ENCODE measurements around the gene SFTA2. TPM values are rescaled to one million over a fixed set of nuclear protein-coding genes. Genes with fewer than 3 reads are reported as not detected.

The SFTA2 gene
- total RNA-seq, 1 experiment from 2014 or later, result not detected

DNA sequence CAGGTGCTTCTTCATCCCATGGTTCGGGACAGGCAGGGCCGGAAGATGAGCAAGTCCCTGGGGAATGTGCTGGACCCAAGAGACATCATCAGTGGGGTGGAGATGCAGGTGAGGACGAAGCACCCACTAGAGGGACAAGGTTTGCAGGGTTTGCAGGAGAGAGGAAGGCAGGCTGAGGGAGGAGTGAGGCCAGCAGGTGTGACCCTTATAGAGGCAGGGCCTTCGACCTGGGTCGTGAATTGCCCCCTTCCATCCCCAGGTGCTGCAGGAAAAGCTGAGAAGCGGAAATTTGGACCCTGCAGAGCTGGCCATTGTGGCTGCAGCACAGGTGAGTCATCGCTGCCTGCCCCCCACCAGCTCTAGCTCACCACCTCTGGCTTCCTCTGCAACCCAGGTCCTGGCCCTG, 9.5 kb downstream of the SFTA2 start:
- BruUV-seq (replicated peaks), result no TSS peak
- CTCF ChIA-PET, result interaction anchor here (0.7 to 21.4 kb wide), 4 partner anchors 13 to 155 kb away, joined by 3 to 749 read pairs (median 3); no protein-coding TSS in a partner anchor

DNA sequence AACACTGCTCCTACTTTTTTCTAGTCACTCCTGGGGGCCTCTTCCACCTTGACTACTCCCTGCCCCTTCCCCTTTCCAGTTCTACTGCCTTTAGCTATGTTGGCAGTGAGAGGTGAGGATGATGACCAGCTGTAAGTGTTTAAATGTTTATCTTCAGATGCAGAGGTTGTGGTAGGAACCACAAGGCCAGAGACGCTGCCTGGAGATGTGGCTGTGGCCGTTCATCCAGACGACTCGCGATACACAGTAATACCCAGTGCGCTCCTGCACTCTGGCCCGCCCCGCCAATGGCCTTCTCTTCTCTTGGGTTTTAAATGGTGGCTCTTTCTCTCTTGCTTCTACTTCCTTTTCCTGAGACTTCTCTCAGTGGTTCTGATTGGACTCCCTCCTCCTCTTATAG, 13.3 kb downstream of the SFTA2 start:
- intact Hi-C loops (cut with micrococcal nuclease), result no loop called here
- POLR2A ChIA-PET, result interaction anchor here (0.9 to 1.5 kb wide), 3 partner anchors 143 to 163 kb away, joined by 3 to 6 read pairs (median 5); no protein-coding TSS in a partner anchor

More for the DNA sequence above, 9.5 kb downstream of the SFTA2 start:
- peak overlapping the region; percentile 35 for H3K4me3 Mint-ChIP-seq (ENCODE audit: unreplicated experiment)
- peaks cover 28% of the 10 kb centered on the region for H3K4me1 Mint-ChIP-seq (ENCODE audit: insufficient read depth, unreplicated experiment)
- TF ChIP-seq, protein P1, sequence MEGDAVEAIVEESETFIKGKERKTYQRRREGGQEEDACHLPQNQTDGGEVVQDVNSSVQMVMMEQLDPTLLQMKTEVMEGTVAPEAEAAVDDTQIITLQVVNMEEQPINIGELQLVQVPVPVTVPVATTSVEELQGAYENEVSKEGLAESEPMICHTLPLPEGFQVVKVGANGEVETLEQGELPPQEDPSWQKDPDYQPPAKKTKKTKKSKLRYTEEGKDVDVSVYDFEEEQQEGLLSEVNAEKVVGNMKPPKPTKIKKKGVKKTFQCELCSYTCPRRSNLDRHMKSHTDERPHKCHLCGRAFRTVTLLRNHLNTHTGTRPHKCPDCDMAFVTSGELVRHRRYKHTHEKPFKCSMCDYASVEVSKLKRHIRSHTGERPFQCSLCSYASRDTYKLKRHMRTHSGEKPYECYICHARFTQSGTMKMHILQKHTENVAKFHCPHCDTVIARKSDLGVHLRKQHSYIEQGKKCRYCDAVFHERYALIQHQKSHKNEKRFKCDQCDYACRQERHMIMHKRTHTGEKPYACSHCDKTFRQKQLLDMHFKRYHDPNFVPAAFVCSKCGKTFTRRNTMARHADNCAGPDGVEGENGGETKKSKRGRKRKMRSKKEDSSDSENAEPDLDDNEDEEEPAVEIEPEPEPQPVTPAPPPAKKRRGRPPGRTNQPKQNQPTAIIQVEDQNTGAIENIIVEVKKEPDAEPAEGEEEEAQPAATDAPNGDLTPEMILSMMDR (IDR thresholded peaks at IDR 0.05; ENCODE audit: unreplicated experiment), result no peak
- POLR2A ChIA-PET, result interaction anchor here (0.8 to 1.3 kb wide), 2 partner anchors 135 to 148 kb away, joined by 3 read pairs; no protein-coding TSS in a partner anchor
- peak overlapping the region; percentile 46 for H3K27ac Mint-ChIP-seq (ENCODE audit: low read depth, unreplicated experiment)
- intact Hi-C loops (cut with micrococcal nuclease), result no loop called here
- H3K9me3 Mint-ChIP-seq (ENCODE audit: unreplicated experiment), result no peaks in the 10 kb centered on the region
- peak; percentile 41 for DNase-seq (ENCODE audit: unreplicated experiment)
- peaks cover 56% of the 10 kb centered on the region for H3K36me3 Mint-ChIP-seq (ENCODE audit: insufficient read depth, unreplicated experiment)
- H3K27me3 Mint-ChIP-seq (ENCODE audit: insufficient read depth, unreplicated experiment), result no peaks in the 10 kb centered on the region

GRCh38 chr6:30917487-30917886, 14.5 kb downstream of the SFTA2 start:
- intact Hi-C loops (cut with micrococcal nuclease), result no loop called here
- POLR2A ChIA-PET, result interaction anchor here (0.6 to 5.4 kb wide), 7 partner anchors 9 to 162 kb away, joined by 3 to 100 read pairs (median 7); partner anchors contain the start of genes DDR1 and GTF2H4
- no TSS peak for BruUV-seq (replicated peaks)
- Mint-ChIP-seq H3K36me3 (ENCODE audit: insufficient read depth, unreplicated experiment) (peaks cover 47% of the 10 kb centered on the region), H3K4me3 (ENCODE audit: unreplicated experiment) (no peak overlapping the region), H3K9me3 (ENCODE audit: unreplicated experiment) (no peaks in the 10 kb centered on the region), H3K27me3 (ENCODE audit: insufficient read depth, unreplicated experiment) (no peaks in the 10 kb centered on the region), H3K4me1 (ENCODE audit: insufficient read depth, unreplicated experiment) (peaks cover 25% of the 10 kb centered on the region), H3K27ac (ENCODE audit: low read depth, unreplicated experiment) (peak overlapping the region; percentile 67)
- TF ChIP-seq, protein P1 (IDR thresholded peaks at IDR 0.05; ENCODE audit: unreplicated experiment), result no peak
- no peak for DNase-seq (ENCODE audit: unreplicated experiment)
- CTCF ChIA-PET, result interaction anchor here (1.0 to 21.4 kb wide), 4 partner anchors 10 to 160 kb away, joined by 3 to 749 read pairs (median 39); partner anchors contain the start of gene SFTA2

More for the DNA sequence above, 13.3 kb downstream of the SFTA2 start:
- CTCF ChIA-PET, result interaction anchor here (1.0 to 21.4 kb wide), 7 partner anchors 16 to 210 kb away, joined by 3 to 749 read pairs (median 5); no protein-coding TSS in a partner anchor
- Mint-ChIP-seq H3K9me3 (ENCODE audit: unreplicated experiment) (no peaks in the 10 kb centered on the region), H3K4me1 (ENCODE audit: insufficient read depth, unreplicated experiment) (peaks cover 36% of the 10 kb centered on the region), H3K36me3 (ENCODE audit: insufficient read depth, unreplicated experiment) (peaks cover 48% of the 10 kb centered on the region), H3K27ac (ENCODE audit: low read depth, unreplicated experiment) (peak overlapping the region; percentile 67), H3K4me3 (ENCODE audit: unreplicated experiment) (no peak overlapping the region), H3K27me3 (ENCODE audit: insufficient read depth, unreplicated experiment) (no peaks in the 10 kb centered on the region)
- no TSS peak for BruUV-seq (replicated peaks)
- TF ChIP-seq, protein P1 (IDR thresholded peaks at IDR 0.05; ENCODE audit: unreplicated experiment), result no peak
- DNase-seq (ENCODE audit: unreplicated experiment), result no peak

DNA sequence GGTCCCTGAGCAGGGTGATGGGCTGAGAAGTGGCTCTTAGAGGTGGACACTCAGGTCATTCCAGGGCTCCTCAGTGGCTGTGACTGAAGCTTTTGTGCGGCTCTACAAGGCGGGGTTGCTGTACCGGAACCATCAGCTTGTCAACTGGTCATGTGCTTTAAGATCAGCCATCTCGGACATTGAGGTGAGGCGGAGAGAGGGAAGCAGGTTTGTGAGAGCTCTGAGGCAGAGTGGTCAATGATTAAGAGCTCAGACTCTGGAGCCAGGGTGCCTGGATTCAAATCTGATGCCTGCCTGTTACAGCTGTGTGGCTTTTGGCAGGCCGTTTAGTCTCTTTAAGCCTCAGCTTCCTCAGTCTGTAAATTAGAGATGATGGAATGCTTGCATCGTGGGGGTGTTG, 14.9 kb downstream of the SFTA2 start:
- DNase-seq (ENCODE audit: unreplicated experiment), result no peak
- POLR2A ChIA-PET, result interaction anchor here (0.8 to 5.4 kb wide), 7 partner anchors 9 to 162 kb away, joined by 3 to 100 read pairs (median 7); partner anchors contain the start of genes DDR1 and GTF2H4
- Mint-ChIP-seq H3K27me3 (ENCODE audit: insufficient read depth, unreplicated experiment) (no peaks in the 10 kb centered on the region), H3K4me3 (ENCODE audit: unreplicated experiment) (no peak overlapping the region), H3K27ac (ENCODE audit: low read depth, unreplicated experiment) (peak overlapping the region; percentile 67), H3K4me1 (ENCODE audit: insufficient read depth, unreplicated experiment) (peaks cover 21% of the 10 kb centered on the region), H3K9me3 (ENCODE audit: unreplicated experiment) (no peaks in the 10 kb centered on the region), H3K36me3 (ENCODE audit: insufficient read depth, unreplicated experiment) (peaks cover 47% of the 10 kb centered on the region)
- intact Hi-C loops (cut with micrococcal nuclease), result no loop called here
- CTCF ChIA-PET, result interaction anchor here (0.6 to 21.4 kb wide), 9 partner anchors 11 to 198 kb away, joined by 3 to 749 read pairs (median 21); partner anchors contain the start of genes MUCL3, PSORS1C1 and SFTA2
- no TSS peak for BruUV-seq (replicated peaks)
- TF ChIP-seq, protein P1 (IDR thresholded peaks at IDR 0.05; ENCODE audit: unreplicated experiment), result no peak

Data from MCF 10A (cell line).